ENCODE measurements around the gene GUCA2A.

Gene GUCA2A

GRCh38 chr1:42128964-42129363 lies 35.6 kb downstream of the GUCA2A start:
- DNase-seq: no peak

GRCh38 chr1:42128499-42128898 lies 36.0 kb downstream of the GUCA2A start:
- no peak for DNase-seq

DNA sequence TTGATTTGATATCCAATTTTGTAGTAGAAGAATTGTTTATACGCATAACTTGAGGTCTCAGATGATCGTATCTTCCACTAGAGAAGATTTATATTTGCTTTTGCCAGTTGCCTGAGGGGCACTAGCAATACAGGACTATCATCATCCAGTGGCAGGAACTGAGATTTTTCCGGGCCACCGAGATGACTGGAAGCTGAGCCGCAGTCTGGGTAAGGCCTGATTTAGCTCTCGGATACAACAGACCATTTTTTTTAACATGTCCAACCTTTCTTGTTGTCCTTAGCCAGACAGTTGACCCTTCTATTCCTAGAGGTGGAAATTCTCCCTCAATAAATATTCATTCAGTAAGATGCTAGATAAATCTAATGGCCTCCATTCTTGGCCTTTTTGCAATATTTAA lies 36.8 kb downstream of the GUCA2A start:
- no peak for DNase-seq

- no peak for DNase-seq
Measured at GRCh38 chr1:42125552-42125951, 39.0 kb downstream of the GUCA2A start.

DNA sequence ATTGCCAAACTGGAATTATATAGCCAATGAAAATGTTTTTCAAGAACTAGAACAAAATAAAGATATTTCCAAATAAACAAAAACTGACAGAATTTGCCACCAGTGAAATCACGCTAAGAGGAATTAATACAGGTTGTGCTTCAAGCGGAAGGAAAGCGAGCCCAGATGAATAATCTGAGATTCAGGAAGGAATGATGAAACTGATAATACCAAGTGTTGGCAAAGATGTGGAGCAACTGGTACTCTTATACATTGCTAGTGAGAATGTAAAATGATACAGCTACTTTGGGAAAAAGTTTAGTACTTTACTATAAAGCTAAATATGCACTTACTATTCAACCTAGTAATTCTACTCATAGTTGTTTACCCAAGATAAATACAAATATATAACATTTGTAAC lies 42.1 kb downstream of the GUCA2A start:
- DNase-seq: no peak

GRCh38 chr1:42118125-42118524 lies 46.4 kb downstream of the GUCA2A start:
- no peak for DNase-seq

GRCh38 chr1:42117214-42117613 lies 47.3 kb downstream of the GUCA2A start:
- DNase-seq: no peak

GRCh38 chr1:42114229-42114628 lies 50.3 kb downstream of the GUCA2A start:
- DNase-seq: no peak
